Prostate gland (tissue), 2 donors: ENCODE data around the gene GMPR. TPM values are rescaled to one million over a fixed set of nuclear protein-coding genes. Genes with fewer than 3 reads are reported as not detected.

Source experiments
- DNase-seq: peaks from one replicate; pipeline ENCODE4 v3.0.0-alpha.2; 2019; ENCODE audit warnings: low spot score
- H3K27ac ChIP-seq, 2 donors: fragments of 200-600 bp; sonication (generic); 2 replicates each; pipeline ENCODE4 v1.5.1; 2017 to 2019
- H3K27me3 ChIP-seq: fragments of 200-600 bp; sonication (generic); replicated peaks from 2 replicates; pipeline ENCODE4 v1.5.1; 2019; ENCODE audit not compliant: insufficient read depth
- H3K36me3 ChIP-seq, 2 donors: fragments of 200-600 bp; sonication (generic); 1 replicate in 1 of 2; 2 replicates in 1 of 2; pipeline versions ENCODE4 v1.5.1 to v1.8.1; 2017 to 2019
- H3K4me1 ChIP-seq: fragments of 200-600 bp; sonication (generic); replicated peaks from 2 replicates; pipeline ENCODE4 v1.5.1; 2019
- H3K4me3 ChIP-seq, 2 donors: fragments of 200-600 bp; sonication (generic); 2 replicates each; pipeline ENCODE4 v1.5.1; 2017 to 2019
- H3K9me3 ChIP-seq: fragments of 200-600 bp; sonication (generic); 2 replicates; pipeline ENCODE4 v1.5.1; 2017
- POLR2A ChIP-seq: fragments of 450-650 bp; IDR thresholded peaks from one replicate; pipeline ENCODE4 v1.6.1; 2016; ENCODE audit warnings: antibody characterized with exemption, mild to moderate bottlenecking
- POLR2AphosphoS5 ChIP-seq: sonication (generic); formaldehyde crosslinking; IDR thresholded peaks from one replicate; pipeline ENCODE4 v1.6.1; 2017; ENCODE audit warnings: antibody characterized with exemption
- WGBS: methylation state at CpG from one replicate; pipeline ENCODE4 v1.1.5; 2018; 5-methylcytosine and 5-hydroxymethylcytosine counted together
- intact Hi-C: fragments of 100-400 bp; cut with DNase I; formaldehyde crosslinking; loops from one replicate; pipeline ENCODE4 v1.14.2; 2022
- total RNA-seq, 2 donors: library from RNA; depleted of rRNA; stranded (reverse); fragments of >200 nt; gene quantifications; one replicate each; pipeline ENCODE4 v1.1.0, GENCODE V29; 2016
- TF ChIP-seq, protein P1 (sequence below), 4 experiments: fragments of 200-600 bp in 2 of 4; fragments of 450-650 bp in 2 of 4; sonication (generic) in 2 of 4; IDR thresholded peaks; 1 replicate in 3 of 4; 2 replicates in 1 of 4; pipeline ENCODE4 v1.5.1; 2016 to 2019; ENCODE audit warnings: antibody characterized with exemption in 4 of 4, mild to moderate bottlenecking in 2 of 4, moderate library complexity in 2 of 4

GMPR gene
- total RNA-seq, 2 donors from 2014 or later, result 228 to 266 TPM

DNA sequence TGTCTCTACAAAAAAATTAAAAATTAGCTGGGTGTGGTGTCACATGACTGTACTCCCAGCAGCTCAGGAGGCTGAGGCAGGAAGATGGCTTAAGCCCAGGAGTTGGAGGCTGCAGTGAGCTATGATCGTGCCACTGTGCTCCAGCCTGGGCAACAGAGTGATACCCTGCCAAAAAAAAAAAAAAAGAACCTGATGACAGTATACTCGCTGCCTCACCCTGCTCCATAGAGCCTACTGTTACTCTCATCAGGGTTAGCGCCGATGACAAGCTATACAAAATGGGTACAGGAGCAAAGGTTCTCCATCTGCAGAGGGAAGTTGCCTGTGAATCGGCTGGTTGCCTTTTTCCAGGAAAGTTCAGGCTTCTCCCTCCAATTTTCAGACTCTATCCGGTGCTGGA is 53.4 kb downstream of the GMPR start:
- WGBS, result 85% methylated on average over 6 of the region's 6 CpGs
- no peak overlapping the region for H3K27ac ChIP-seq
- H3K27me3 ChIP-seq, result no peaks in the 10 kb centered on the region
- no peak overlapping the region for H3K4me3 ChIP-seq
- intact Hi-C loops, result no loop called here
- H3K36me3 ChIP-seq, result no peaks in the 10 kb centered on the region
- no peak for DNase-seq
- no peaks in the 10 kb centered on the region for H3K9me3 ChIP-seq
- TF ChIP-seq, protein P1, sequence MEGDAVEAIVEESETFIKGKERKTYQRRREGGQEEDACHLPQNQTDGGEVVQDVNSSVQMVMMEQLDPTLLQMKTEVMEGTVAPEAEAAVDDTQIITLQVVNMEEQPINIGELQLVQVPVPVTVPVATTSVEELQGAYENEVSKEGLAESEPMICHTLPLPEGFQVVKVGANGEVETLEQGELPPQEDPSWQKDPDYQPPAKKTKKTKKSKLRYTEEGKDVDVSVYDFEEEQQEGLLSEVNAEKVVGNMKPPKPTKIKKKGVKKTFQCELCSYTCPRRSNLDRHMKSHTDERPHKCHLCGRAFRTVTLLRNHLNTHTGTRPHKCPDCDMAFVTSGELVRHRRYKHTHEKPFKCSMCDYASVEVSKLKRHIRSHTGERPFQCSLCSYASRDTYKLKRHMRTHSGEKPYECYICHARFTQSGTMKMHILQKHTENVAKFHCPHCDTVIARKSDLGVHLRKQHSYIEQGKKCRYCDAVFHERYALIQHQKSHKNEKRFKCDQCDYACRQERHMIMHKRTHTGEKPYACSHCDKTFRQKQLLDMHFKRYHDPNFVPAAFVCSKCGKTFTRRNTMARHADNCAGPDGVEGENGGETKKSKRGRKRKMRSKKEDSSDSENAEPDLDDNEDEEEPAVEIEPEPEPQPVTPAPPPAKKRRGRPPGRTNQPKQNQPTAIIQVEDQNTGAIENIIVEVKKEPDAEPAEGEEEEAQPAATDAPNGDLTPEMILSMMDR (IDR thresholded peaks at IDR 0.05), result no peak
- TF ChIP-seq POLR2A (no peak), POLR2AphosphoS5 (no peak)
- H3K4me1 ChIP-seq, result no peaks in the 10 kb centered on the region

DNA sequence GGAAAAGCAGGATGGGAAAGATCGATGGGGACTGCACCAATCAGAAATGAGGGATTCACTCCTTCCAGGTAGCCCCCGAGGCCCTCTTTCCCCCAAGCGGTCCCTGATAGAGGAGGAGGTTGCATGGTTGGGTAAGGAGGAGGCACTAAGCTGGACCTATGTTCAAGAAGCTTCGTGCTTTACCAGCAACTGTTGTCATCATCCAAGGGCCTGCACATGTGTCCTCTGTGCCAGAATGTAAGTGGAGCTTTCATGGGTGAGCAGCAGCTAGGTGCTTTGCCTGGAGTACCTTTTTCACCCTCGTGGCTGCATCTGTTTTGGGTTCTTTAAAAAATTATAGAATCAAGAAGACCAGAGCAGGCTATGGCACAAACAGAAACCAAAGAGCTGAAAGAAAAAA is 54.0 kb downstream of the GMPR start:
- Histone ChIP-seq H3K27me3 (no peaks in the 10 kb centered on the region), H3K4me1 (no peaks in the 10 kb centered on the region), H3K4me3 (no peak overlapping the region), H3K27ac (no peak overlapping the region), H3K9me3 (no peaks in the 10 kb centered on the region), H3K36me3 (no peaks in the 10 kb centered on the region)
- intact Hi-C loops, result no loop called here
- DNase-seq, result no peak
- TF ChIP-seq POLR2A, result no peak
- no peak for TF ChIP-seq POLR2AphosphoS5
- TF ChIP-seq, protein P1 (IDR thresholded peaks at IDR 0.05), result no peak
- WGBS, result 73% methylated on average over 5 of the region's 5 CpGs

DNA sequence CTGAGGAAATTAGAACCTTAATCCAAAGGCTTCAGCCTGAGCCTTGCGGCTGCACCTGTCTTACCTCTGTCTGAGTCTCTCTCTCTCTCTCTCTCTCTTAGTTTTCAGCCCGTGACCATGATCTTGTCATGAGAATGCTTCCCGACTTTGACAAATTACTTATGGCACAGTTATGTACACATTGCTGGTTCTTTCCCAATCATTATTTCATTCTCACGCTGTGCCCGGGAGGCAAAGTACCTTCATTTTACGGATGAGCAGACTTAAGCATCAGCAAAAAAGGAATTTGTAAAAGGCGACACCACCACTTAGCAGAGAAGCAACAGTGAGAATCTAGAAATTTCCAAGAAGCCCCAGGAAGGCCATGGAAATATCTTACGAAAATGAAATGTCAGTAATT is 54.6 kb downstream of the GMPR start:
- Histone ChIP-seq H3K36me3 (no peaks in the 10 kb centered on the region), H3K9me3 (no peaks in the 10 kb centered on the region), H3K27ac (no peak overlapping the region), H3K4me1 (no peaks in the 10 kb centered on the region), H3K4me3 (no peak overlapping the region), H3K27me3 (no peaks in the 10 kb centered on the region)
- intact Hi-C loops, result no loop called here
- no peak for DNase-seq
- TF ChIP-seq POLR2AphosphoS5, result no peak
- 56% methylated on average over 8 of the region's 8 CpGs for WGBS

DNA sequence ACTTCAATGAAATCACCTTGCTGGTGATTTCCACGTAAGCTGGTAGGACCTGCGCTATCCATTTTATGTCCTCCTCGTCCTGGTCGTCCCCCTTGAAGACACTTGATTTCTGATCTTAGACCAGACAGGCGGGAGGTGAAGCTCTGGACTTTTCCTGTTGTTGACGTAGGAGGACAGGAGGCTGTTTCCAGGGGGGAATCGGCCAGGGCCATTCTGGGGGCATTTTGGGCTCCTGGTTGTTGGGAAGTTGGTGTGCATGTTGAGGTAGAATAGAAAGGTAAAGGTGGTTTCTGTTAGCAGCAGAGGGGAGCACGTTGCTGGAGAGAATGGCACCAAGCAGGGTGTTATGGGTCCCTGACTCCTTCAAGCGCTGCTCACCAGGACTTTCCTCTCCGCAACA is 56.0 kb downstream of the GMPR start:
- H3K9me3 ChIP-seq, result no peaks in the 10 kb centered on the region
- WGBS, result 90% methylated on average over 10 of the region's 10 CpGs
- no peak overlapping the region for H3K27ac ChIP-seq
- H3K36me3 ChIP-seq, result no peaks in the 10 kb centered on the region
- no peaks in the 10 kb centered on the region for H3K4me1 ChIP-seq
- TF ChIP-seq POLR2A (no peak), POLR2AphosphoS5 (no peak)
- TF ChIP-seq, protein P1 (IDR thresholded peaks at IDR 0.05), result no peak
- no peak for DNase-seq
- H3K4me3 ChIP-seq, result no peak overlapping the region
- no peaks in the 10 kb centered on the region for H3K27me3 ChIP-seq
- intact Hi-C loops, result no loop called here

DNA sequence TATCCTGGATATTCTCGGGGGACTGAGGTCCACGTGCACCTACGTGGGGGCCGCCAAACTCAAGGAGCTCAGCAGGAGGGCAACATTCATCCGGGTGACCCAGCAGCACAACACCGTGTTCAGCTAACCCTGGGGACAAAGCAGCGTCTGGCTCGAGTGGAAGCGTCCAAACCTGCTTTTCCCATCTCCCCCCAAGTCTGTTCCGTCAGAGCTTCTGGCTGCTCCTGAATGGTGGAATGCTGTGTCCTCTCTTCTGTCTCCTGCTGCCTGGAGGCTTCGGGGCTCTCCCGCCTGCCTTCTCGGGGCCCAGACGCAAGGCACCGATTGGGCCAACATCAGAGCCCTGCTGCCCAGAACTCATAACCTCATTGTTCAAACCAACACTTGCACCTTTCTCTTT is 56.7 kb downstream of the GMPR start:
- intact Hi-C loops, result no loop called here
- TF ChIP-seq, protein P1 (IDR thresholded peaks at IDR 0.05), result no peak
- TF ChIP-seq POLR2AphosphoS5 (no peak), POLR2A (no peak)
- DNase-seq, result no peak
- no peak overlapping the region for H3K27ac ChIP-seq
- no peaks in the 10 kb centered on the region for H3K36me3 ChIP-seq
- 91% methylated on average over 15 of the region's 15 CpGs for WGBS
- no peak overlapping the region for H3K4me3 ChIP-seq
- no peaks in the 10 kb centered on the region for H3K4me1 ChIP-seq
- H3K27me3 ChIP-seq, result no peaks in the 10 kb centered on the region
- H3K9me3 ChIP-seq, result no peaks in the 10 kb centered on the region
